IPS DF 19.7 (cell line): Measurements from ENCODE around the gene GGCT.
"Not testable (repeated sequence)": the region's sequence is repeated elsewhere in the genome, so short reads cannot be mapped to it uniquely, and the experiment has no call there.

Experiments used
- DNase-seq: peaks from one replicate; pipeline ENCODE4 v3.0.0-alpha.2; 2013; ENCODE audit warnings: low read depth, low spot score

GGCT gene

DNA sequence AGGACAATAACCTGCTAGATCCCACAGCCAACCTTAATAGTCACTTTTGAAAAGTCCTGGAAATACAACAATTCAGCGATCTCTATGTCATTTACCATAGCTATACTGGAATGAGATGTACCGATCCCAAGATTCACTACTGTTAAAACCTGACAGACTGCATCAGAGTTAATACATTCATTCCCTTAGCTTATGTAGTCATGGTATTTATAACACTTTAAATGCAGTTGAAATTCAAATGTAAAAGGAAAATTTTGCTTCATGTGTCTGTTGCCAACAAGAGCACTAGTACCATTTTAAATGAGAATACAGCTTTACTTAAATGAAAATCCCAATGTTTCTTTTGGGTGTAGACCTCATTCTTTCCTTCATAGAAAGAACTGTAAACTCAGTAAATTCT is 11.1 kb upstream of the GGCT start:
- DNase-seq: no peak

DNA sequence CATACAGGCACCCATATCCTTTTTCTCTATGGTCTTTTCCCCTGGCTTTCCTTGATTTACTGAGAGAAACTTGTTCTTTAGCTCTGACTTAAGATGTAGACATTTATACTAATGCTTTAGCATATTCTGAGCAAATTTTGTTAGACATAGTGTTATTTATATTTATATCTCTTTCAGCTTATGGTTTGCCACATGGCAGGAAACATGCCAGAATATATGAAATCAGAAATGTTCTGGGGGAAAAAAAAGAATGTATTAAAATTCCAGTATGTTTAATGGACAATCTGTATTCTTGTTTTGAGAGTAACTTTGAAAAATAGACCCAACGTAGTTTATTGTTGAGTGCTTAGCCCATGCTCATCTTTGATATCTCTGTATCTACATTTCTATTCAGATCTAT is 10.1 kb upstream of the GGCT start:
- no peak for DNase-seq

DNA sequence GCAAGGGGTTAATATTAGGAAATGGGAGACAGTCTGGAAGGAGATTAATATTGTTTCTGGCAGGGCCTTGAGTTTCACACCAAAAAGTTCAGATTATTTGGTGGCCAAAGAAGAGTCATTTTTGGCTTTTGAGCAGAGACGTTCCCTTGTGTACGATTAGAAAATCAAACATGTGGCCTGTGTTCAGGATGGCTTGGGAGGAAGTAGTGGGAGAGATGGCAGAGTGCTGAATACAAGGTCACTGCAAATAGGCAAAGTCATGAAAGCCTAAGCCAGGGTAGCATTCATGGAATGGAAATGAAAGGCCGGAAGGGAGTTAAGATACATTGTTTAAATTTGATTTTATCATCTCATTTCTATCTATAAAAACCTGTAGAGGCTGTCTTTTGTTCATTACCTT is 9.5 kb upstream of the GGCT start:
- DNase-seq: no peak

DNA sequence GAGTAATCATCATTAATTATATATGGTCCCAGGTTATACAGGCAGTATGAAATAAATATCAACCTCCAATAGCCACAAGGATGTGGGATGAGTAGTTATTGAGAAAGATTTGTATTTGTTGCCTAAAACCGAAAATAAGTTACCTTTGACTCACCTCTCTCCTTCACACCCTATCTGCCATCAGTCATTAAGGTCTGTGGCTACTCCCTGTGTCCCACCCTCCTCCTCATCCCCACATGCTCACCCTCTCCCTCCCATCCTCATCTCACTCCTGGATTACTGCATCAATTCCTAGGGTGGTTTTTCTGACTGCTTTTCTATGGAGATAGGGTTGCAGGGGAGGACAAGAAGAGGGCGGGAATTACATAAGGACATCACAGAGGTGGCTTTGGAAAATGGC is 9.1 kb upstream of the GGCT start:
- no peak for DNase-seq

DNA sequence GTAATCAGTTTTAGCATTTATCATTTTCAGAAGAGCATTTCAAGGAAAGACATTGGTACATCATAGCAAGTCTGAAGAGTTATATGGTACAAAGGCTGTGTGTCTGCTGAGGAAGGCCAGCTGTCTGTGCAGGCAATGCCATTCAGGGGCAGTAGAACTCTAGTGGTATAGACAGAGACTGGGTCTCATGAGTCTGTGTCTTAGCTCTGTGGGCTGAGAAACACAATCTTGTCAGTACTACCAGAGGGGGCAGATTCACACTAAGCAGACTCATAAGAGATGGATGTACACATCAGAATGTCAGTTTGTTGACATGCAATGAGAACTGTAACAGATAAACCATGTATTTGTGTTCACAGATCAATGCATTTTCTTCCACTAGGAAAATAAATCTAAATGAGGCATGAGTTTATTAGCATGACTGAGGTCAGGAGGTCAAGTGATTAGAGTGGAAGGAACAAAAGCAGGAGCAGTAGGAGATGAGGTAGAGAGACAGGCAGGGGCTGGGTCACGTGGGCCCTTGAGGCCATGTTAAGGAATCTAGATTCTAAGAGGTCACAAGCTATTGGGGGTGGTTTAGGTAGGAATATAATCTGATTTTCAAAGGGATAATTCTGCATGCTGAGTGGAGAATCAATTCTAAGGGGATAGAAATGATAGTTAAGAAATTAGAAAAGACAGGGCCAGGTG is 7.5 kb upstream of the GGCT start:
- no peak for DNase-seq

DNA sequence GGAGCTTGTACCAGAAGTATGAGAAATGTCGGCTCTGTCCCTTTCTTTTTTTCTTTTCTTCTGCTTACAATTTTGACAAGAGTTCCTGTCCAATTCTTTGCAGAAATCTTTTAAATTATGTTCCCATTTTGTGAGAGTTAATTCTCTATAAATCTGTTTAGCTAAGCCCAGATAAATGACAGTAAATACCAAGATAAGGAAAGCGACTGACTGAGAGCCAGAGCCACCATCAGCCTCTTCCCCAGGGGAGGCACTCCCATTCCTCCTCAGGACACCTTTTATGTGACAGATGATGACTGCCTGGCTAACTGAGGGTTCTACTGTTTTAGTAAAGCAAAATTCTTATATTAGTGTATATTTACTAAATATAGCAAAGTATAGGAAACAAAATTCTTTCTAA is 6.9 kb upstream of the GGCT start:
- no peak for DNase-seq

DNA sequence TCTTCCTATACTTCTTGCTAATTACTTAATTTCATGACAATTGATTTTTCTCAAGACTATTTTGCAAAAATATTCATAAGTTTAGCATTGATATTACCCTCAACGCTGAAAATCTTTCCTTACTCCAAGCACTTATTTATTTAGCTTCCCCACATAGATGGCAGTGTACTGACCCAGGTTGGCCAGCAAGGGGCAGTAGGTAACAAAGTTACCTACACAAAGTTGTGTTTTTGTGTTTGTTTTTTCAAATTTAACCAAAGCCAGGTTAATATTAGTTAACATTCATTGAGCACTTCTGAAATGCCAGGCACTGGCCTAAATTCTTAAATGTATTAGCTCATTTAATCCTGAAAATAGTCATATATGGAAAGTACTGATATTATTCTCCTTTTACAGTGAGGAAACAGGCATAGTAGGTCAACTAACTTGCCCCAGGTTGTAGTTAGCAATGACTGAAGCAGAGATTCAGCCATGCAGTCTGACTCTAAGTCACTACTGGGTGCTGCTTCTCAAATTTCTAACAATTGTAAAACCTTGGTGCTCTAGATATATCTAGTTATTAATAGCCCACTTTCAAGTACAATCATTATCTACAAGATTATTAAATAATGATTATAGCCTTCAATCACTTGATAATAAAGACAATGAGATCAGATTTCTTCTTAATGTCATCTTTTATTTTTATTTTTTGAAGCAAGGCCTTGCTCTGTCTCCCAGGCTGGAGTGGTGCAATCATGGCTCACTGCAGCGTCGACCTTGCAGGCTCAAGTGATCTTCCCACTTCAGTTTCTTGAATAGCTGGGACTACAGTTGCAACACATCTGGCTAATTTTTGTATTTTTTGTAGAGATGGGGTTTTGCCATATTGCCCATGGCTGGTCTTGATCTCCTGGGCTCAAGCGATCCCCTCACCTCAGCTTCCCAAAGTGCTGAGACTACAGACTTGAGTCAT is 5.8 kb upstream of the GGCT start:
- no peak for DNase-seq

DNA sequence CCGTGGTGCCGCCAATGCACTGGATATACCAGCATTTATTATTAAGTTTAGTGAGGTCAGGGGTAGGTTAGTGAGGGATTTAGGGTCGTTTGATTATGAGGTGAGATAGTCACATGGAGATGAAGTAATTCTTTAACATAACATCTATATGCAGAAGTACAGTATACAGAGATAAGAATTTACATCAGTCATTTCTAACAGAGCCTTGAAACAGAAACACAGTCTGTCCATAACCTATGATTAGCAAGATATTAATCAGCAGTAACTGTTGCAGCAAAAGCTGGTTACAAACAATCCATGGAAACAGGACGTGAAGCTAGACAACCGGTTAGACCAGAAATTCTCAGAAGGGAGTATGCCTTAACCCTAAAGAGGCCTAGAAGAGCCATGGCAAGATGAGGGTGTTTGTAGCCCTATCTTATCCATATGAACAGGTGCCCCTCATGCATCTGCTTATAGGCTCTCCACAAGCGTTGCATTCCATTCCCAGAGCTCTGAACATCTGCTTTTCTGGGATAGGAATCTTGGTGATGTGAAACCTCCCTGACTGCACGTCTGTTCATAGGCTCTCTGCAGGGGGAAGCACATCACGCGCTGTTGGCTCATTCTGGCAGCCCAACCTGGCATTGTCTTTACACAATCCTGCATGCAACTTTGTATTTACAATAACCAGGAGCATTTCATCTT is 4.7 kb upstream of the GGCT start:
- DNase-seq: not testable (repeated sequence)

DNA sequence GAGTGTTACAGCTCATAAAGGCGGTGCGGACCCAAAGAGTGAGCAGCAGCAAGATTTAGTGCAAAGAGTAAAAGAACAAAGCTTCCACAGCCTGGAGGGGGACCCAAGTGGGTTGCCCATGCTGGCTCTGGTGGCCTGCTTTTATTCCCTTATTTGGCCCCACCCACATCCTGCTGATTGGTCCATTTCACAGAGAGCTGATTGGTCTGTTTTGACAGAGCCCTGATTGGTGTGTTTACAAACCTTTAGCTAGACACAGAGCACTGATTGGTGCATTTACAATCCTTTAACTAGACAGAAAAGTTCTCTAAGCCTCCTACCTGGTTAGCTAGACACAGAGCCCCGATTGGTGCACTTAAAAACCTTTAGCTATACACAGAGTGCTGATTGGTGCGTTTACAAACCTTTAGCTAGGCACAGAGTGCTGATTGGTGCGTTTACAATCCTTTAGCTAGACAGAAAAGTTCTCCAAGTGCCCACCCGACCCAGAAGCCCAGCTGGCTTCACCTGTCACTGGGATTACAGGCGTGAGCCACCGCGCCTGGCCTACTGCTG is 2.8 kb upstream of the GGCT start:
- not testable (repeated sequence) for DNase-seq

DNA sequence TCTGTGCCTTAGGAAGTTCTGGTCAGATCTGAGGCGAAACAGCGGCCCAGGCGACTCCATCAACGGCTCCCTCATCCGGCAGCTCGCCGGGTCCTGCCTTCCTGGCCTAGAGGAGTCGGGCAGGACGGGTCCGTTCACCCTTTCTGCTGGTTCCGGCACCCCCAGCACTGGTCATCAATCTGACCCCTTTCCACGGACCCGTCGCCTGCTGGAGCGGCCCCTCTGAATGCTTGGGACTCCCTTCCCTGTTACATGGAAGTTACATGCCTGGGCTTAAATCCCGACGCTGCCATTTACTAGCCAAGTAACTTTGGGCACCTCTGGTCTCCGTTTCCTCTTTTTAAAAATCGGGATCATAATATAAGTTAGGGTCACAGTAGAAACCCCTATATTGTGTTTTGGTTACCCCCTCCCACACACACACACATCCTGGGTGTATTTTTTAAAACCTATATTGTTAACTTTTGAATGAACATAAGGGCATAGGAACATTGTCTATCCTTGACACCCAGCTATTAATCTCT is 607 bp upstream of the GGCT start:
- DNase-seq: no peak

DNA sequence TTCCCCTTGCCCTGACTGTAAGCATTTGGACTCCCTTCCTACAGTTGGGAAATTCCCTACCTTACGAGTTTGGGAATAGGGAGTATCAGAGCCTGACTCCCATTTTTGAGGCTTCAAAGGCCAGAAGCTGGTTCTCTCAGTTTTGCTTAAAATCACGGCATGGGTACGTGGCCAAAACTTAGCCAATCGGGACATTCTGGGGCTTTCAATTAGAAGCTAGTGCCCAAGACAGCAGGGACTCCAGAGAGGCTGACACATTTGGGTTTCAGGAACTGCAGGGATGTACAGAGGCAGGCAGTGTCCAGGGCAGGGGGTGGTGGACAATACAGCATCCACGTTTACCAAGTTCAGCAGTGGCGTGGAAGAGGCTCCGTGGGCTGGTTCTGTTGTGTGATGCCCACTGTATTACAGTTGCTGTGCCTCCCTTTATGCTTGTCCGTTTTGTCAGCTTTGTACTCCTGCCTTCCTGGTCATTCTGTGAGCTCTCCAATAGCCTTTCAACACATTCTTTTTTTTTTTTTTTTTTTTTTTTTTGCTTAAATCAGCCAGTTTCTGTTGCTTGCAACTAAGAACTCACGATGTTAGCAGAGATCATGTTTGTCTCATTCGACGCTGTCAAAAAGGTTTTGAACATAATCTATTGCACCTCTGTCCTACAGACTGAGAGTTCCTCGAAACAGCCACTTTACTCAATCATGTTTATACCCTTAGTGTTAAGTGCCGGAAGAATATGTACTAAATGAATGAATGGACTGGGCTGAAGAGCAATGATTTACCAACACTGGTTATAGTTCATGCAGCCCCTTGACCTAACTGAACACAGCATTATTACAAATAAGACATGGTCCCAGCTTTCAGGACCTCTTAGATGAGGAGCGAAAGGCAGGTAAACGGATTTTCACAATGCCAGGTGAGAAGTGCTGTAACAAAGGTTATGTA is 1.1 kb downstream of the GGCT start:
- no peak for DNase-seq

DNA sequence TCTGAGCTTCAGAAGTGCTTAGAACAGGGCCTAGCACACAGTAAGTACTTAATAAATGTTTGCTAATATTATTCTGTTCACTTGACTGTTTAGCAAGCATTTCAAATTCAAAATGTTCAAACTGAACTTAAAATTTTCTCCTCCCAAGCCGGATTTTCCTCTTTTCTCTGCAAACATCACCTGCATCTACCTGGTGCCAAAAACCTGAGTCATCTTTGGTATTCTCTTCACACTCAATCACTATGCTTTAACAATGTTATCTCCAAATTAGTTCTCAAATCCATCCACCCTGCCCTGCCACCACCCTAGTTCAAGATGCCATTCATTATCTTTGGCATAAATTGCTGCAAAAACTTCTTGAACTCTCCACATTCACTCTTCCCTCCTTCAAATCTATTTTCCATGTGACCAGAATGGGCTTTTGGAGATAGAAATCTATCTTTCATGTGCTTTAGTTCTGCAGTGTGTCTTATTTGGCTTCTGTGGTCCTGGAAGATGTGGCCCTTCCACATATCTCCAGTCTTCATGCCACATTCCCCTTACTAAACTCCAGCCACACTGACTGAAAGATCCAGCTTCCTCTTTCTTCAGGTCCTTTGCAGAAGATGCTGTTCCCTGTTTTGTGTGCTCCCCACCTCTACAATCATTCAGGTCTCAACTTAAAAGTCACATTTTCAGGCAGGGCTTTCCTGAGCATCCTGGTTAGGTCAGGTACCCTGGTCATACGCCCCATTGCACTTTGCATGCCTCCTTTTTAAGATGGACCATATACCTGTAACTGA is 2.0 kb downstream of the GGCT start:
- DNase-seq: no peak

DNA sequence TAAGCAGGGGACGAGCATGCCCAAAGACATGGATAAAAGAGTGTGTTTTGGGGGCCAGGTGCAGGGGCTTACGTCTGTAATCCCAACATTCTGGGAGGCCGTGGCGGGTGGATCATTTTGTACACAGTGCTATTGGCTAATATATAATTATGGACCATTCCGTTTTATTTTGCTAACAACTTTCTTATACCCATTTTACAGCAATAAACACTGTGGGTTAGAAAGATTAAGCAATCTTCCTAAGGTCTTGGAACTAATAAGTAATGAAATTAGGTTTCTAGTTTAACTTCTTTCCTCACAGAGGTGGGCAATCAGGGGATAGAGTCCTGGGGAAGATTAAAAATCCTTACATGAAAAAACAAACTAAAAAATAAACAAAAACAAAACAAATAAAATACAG is 3.4 kb downstream of the GGCT start:
- no peak for DNase-seq

DNA sequence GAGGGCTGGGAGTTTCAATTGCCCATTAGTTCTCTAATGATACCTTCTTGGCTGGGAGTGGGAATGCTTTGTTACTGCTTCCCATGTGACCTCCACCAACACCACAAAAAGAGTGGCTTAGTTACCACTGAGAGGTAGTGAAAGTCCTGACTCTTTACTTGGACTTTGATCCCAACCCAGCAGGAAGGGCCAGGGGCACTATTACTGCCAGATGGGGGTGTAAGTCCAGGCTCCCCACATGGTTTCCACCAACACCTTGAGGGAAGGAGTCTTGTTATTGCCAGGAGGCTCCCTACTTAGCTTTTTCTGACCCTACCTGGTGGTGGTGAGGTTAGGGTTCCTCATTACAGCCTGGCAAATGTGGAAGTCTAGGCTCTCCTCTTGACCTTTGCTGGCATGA is 11.4 kb downstream of the GGCT start:
- DNase-seq: no peak

DNA sequence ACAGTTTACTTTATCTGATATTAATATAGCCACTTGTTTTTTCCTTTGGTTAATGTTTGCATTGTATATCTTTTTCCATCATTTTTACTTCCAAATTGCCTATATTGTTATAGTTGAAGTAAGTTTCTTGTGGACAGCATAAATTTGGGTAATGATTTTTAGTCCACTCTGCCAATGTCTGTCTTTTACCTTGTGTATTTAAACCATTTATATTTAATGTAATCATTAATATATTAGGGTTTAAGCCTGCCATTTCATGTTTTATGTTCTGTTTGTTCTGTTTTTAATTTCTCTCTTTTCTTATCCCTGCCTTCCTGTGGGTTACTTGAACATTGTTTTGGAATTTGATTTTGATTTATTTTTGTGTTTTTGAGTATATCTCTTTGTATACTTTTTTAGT is 13.2 kb downstream of the GGCT start:
- DNase-seq: no peak

DNA sequence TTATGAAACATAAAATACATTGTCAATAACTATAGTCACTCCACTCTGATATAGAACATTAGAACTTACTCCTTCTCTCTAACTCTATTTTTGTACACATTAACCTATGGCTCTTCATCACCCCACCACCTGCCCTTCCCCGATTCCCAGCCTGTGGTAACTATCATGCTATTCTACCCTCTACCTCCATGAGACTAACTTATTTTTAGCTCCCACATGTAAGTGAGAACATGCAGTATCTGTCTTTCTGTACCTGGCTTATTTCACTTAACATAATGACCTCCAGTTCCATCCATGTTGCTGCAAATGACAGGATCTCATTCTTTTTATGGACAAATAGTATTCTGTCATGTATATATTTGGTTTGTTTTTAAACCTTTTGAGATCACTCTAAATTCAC is 17.3 kb downstream of the GGCT start:
- DNase-seq: no peak

DNA sequence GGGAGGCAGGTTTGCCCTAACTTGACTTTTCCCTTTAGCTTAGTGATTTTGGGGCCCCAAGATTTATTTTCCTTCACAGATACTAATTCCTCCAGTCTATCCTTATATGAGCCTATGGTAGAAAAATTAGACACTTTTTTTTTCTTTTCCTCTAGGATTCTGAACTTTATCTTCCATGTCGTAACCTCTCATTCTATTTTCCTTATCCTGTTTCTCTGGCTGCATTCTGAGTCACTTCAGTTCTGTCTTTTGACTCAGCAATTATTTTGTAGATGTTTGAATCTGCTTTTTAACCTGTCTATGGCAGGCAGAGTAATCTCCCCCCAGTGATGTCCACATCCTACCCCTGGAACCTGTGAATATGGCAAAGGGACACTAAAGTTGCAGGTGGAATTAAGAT is 19.0 kb downstream of the GGCT start:
- no peak for DNase-seq

DNA sequence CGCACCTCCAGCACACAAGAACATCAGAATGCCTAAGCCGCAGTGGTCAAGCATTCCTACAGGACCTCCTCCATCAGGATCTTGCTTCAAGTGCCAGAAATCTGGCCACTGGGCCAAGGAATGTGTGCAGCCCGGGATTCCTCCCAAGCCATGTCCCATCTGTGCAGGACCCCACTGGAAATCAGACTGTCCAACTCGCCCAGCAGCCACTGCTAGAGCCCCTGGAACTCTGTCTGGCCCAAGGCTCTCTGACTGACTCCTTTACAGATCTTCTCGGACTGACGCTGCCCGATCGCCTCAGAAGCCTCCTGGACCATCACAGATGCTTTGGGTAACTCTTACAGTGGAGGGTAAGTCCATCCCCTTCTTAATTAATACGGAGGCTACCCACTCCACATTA is 23.2 kb downstream of the GGCT start:
- DNase-seq: not testable (repeated sequence)

DNA sequence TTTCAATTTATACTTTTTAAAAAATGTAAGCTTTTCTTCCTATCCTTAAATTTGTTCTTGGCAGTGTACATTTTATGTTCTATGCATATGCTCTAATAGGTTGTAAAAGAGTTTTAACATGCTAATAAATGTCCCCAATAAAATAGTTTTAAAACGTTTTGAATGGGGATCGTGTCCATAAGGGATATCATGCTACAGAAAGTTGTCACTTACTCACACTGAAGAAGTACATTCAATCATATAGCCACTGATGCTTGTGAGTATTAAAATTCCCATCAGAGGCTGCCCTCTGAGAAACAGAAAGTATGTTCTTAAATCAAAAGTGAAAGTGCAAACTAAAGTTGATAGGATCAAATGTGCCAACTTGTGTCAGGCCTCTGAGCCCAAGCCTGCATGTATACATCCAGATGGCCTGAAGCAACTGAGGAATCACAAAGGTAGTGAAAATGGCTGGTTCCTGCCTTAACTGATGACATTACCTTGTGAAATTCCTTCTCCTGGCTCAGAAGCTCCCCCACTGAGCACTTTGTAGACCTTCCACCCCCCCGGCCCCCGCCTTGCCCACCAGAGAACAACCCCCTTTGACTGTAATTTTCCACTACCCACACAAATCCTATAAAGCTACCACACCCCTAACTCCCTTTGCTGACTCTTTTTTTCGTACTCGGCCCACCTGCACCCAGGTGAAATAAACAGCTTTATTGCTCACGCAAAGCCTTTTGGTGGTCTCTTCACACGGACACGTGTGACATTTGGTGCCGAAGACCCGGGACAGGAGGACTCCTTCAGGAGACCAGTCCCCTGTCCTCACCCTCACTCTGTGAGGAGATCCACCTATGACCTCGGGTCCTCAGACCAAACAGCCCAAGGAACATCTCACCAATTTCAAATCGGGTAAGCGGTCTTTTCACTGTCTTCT is 25.2 kb downstream of the GGCT start:
- no peak for DNase-seq
